ENCODE data around the gene CPED1. TPM values are rescaled to one million over a fixed set of nuclear protein-coding genes. Genes with fewer than 3 reads are reported as not detected.

CPED1 gene
- total RNA-seq, 3 donors from 2014 or later (not counting 1 experiment from before 2014, with no cell fraction given), result 0.50 to 1.3 (median 0.96) TPM

- intact Hi-C loops (cut with micrococcal nuclease), result no loop called here
These were observed 31.9 kb downstream of the CPED1 start for GRCh38 chr7:121020249-121020988.

GRCh38 chr7:121020989-121021969 is 32.8 kb downstream of the CPED1 start:
- WGBS (ENCODE audit: insufficient coverage), result 93% methylated on average over 1 of the region's 5 CpGs
- no peaks in the 10 kb centered on the region for H3K27me3 ChIP-seq (ENCODE audit: control insufficient read depth, insufficient read depth, low read length)
- Mint-ChIP-seq H3K9me3 (no peaks in the 10 kb centered on the region), H3K27ac (no peak overlapping the region), H3K4me1 (no peaks in the 10 kb centered on the region), H3K27me3 (ENCODE audit: low read depth in 2 of 2) (peaks cover 6 to 30% of the 10 kb centered on the region in 2 donors), H3K4me3 (no peak overlapping the region), H3K36me3 (no peaks in the 10 kb centered on the region)
- no peaks in the 10 kb centered on the region for H3K9me3 ChIP-seq (ENCODE audit: control insufficient read depth, insufficient read depth, low read length)
- intact Hi-C loops (cut with micrococcal nuclease), result no loop called here
- H3K27ac ChIP-seq (ENCODE audit: low read length), result no peak overlapping the region
- no peaks in the 10 kb centered on the region for H3K36me3 ChIP-seq (ENCODE audit: control insufficient read depth, insufficient read depth, low read length)
- no peak for TF ChIP-seq CTCF (IDR thresholded peaks at IDR 0.05)
- no peak for DNase-seq
- H3K4me1 ChIP-seq (ENCODE audit: control insufficient read depth, insufficient read depth, low read length), result no peaks in the 10 kb centered on the region
- H3K4me3 ChIP-seq (ENCODE audit: low read length), result no peak overlapping the region
- ATAC-seq, result no peak

More at GRCh38 chr7:121020249-121020988, 31.9 kb downstream of the CPED1 start:
- H3K36me3 ChIP-seq (ENCODE audit: control insufficient read depth, insufficient read depth, low read length), result no peaks in the 10 kb centered on the region
- Mint-ChIP-seq H3K9me3 (no peaks in the 10 kb centered on the region), H3K4me1 (no peaks in the 10 kb centered on the region), H3K27ac (no peak overlapping the region), H3K4me3 (no peak overlapping the region), H3K36me3 (no peaks in the 10 kb centered on the region), H3K27me3 (ENCODE audit: low read depth in 2 of 2) (peaks cover 0 to 22% of the 10 kb centered on the region in 2 donors)
- no peaks in the 10 kb centered on the region for H3K27me3 ChIP-seq (ENCODE audit: control insufficient read depth, insufficient read depth, low read length)
- WGBS (ENCODE audit: insufficient coverage), result 100% methylated on average over 1 of the region's 1 CpG
- no peak for TF ChIP-seq CTCF (IDR thresholded peaks at IDR 0.05)
- ATAC-seq (no peak), DNase-seq (no peak)
- no peak overlapping the region for H3K4me3 ChIP-seq (ENCODE audit: low read length)
- H3K4me1 ChIP-seq (ENCODE audit: control insufficient read depth, insufficient read depth, low read length), result no peaks in the 10 kb centered on the region
- no peaks in the 10 kb centered on the region for H3K9me3 ChIP-seq (ENCODE audit: control insufficient read depth, insufficient read depth, low read length)
- H3K27ac ChIP-seq (ENCODE audit: low read length), result no peak overlapping the region

GRCh38 chr7:121023194-121023593 is 34.7 kb downstream of the CPED1 start:
- Histone ChIP-seq H3K27me3 (ENCODE audit: control insufficient read depth, insufficient read depth, low read length) (no peaks in the 10 kb centered on the region), H3K4me3 (ENCODE audit: low read length) (no peak overlapping the region), H3K4me1 (ENCODE audit: control insufficient read depth, insufficient read depth, low read length) (no peaks in the 10 kb centered on the region), H3K9me3 (ENCODE audit: control insufficient read depth, insufficient read depth, low read length) (no peaks in the 10 kb centered on the region), H3K27ac (ENCODE audit: low read length) (no peak overlapping the region), H3K36me3 (ENCODE audit: control insufficient read depth, insufficient read depth, low read length) (no peaks in the 10 kb centered on the region)
- H3K4me3 Mint-ChIP-seq, result no peak overlapping the region
- DNase-seq, result no peak
- no peak for TF ChIP-seq CTCF (IDR thresholded peaks at IDR 0.05)
- H3K9me3 Mint-ChIP-seq, result no peaks in the 10 kb centered on the region
- ATAC-seq, result no peak
- H3K27me3 Mint-ChIP-seq (ENCODE audit: low read depth in 2 of 2), result peaks cover 6 to 31% of the 10 kb centered on the region in 2 donors
- no peak overlapping the region for H3K27ac Mint-ChIP-seq
- H3K36me3 Mint-ChIP-seq, result no peaks in the 10 kb centered on the region
- H3K4me1 Mint-ChIP-seq, result no peaks in the 10 kb centered on the region
- intact Hi-C loops (cut with micrococcal nuclease), result no loop called here

All from natural killer cell (primary cell).